NCI-H460 (cell line): ENCODE results near the gene TEAD1. TPM values are rescaled to one million over a fixed set of nuclear protein-coding genes. Genes with fewer than 3 reads are reported as not detected.

Experiments used
- DNase-seq: peaks from one replicate; pipeline ENCODE4 v3.0.0-alpha.2; 2016; ENCODE audit warnings: low read depth; ENCODE audit errors: extremely low read depth
- total RNA-seq: library from RNA; depleted of rRNA; stranded (reverse); fragments of >200 nt; shearing (Covaris generic); gene quantifications from 2 replicates; pipeline ENCODE4 v1.2.3, GENCODE V29; 2014

TEAD1 gene
- total RNA-seq, 1 experiment from 2014 or later, result 123 TPM

DNA sequence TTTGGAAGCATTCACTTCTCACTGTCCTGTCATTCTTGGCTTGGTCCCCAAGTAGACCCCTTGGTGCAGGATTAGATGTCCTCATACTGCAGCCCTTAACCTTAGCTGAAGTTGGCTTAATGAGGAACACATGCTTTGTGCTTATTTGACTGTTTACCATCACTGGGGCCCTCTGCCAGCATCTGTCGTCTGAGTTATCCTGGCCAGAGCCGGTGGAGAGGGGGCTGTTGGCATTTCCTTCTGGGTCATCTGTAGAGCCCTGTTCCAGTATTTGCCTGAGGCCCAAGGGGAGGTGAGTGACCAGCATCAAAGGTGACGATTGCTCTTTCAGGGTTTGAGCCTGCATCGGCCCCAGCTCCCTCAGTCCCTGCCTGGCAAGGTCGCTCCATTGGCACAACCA lies 208.4 kb downstream of the TEAD1 start:
- no peak for DNase-seq

DNA sequence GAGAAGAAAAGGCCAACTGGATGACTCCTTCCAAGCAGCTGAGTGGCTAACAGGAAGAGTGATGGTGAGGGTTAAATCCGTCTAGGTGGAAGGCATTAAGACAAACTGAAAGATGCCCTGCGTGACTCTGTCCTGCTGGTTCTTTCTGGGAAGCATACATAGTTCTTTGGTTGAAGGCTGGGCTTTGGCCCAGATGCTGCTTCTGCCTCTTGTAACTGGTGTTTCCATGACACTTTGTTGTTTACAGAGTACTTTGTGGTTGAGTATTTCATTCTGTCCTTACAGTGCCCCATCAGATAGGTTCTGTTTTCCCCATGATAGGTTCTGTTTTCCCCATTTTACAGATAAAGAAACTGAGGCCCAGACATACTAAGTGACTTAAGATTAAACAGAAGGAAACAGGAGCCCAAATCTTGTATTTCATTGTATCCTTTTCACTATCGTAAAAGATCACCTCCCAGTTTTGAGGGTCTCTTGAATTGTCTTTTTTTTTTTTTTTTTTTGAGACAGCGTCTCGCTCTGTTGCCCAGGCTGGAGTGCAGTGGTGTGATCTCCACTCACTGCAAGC lies 210.6 kb downstream of the TEAD1 start:
- DNase-seq, result no peak

GRCh38 chr11:12885717-12886239 lies 211.6 kb downstream of the TEAD1 start:
- no peak for DNase-seq

- DNase-seq, result no peak
Measured at GRCh38 chr11:12886508-12886907, 212.3 kb downstream of the TEAD1 start.

DNA sequence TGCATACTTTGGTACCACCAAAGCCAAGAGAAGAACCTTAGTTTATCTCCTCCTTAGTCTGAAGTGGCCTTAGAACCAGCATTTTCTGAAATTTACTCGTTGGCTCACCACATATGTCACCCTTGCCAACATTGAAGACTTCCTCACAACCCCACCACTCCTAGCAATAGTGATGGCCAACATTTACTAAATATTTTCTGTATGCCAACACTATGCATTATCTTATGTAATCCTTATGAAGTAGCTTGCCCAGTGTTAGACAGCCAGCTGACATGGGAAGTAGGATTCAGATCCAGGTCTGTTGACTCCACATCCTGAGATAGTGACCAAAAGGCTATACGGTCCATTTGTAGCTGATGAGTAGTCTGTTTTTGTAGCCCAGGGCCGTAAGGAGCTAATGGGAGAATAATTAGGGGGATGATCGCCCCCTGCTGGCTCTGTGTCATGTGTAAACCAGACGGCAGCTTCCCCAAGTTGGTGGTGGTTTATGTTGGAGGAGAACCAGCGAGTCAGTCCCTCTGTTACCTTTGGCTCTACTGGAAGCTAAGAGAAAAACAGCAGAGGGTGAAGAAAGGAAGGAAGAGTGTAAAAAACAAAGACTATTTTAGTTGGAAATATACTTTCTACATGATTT lies 214.4 kb downstream of the TEAD1 start:
- peak; percentile 64 for DNase-seq

DNA sequence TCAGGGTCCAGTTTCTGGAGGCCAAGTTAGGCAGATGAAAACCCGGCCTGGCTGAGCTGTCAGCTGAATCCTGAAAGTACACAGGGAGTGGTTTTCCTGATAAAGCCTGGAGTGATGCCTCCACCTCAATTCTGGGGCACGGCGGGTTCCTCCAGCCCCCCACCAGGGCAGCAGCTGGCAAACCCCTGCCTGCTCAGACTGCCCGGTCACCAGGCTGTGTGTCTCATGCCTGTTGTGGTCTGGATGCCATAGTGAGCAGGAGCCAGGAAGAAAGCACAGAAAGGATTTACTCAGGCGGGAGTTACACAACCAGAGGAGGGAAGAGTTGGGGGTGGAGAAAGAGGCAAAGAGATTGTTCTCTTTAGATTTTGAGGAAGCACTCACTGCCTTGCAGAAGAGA lies 215.0 kb downstream of the TEAD1 start:
- DNase-seq, result no peak

GRCh38 chr11:12890476-12890875 lies 216.3 kb downstream of the TEAD1 start:
- DNase-seq, result no peak

GRCh38 chr11:12893787-12894672 lies 219.8 kb downstream of the TEAD1 start:
- peak; percentile 18 for DNase-seq

GRCh38 chr11:12897390-12897789 lies 223.2 kb downstream of the TEAD1 start:
- DNase-seq, result no peak

- no peak for DNase-seq
Measured at GRCh38 chr11:12897867-12898266, 223.6 kb downstream of the TEAD1 start.

DNA sequence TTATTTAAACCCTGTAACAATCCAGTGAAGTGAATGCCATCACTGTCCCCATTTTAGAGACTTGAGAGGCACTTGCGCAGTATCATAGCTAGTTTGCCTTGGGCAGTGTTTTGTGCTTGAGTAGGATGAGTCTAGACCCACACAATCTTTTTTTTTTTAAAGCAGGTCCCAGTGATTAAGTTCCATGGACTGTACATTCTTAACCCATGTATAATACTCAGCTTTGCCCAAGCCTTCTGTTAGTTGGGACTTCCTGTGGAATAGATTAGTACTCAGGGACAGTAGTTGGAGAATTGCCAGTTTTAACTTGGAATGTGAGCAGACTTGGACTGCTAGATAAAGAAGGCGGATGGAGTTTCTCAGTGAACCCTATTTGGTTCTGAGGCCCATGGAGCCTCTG lies 226.3 kb downstream of the TEAD1 start:
- no peak for DNase-seq

GRCh38 chr11:12901272-12901671 lies 227.1 kb downstream of the TEAD1 start:
- no peak for DNase-seq

- DNase-seq, result no peak
Measured at GRCh38 chr11:12901874-12902481, 227.8 kb downstream of the TEAD1 start.

GRCh38 chr11:12902791-12903486 lies 228.7 kb downstream of the TEAD1 start:
- no peak for DNase-seq

GRCh38 chr11:12905435-12905834 lies 231.2 kb downstream of the TEAD1 start:
- DNase-seq, result no peak

GRCh38 chr11:12906501-12906900 lies 232.3 kb downstream of the TEAD1 start:
- DNase-seq, result no peak

- no peak for DNase-seq
Measured at GRCh38 chr11:12909879-12910278, 235.7 kb downstream of the TEAD1 start.

GRCh38 chr11:12914400-12914912 lies 240.2 kb downstream of the TEAD1 start:
- DNase-seq, result peak; percentile 7

DNA sequence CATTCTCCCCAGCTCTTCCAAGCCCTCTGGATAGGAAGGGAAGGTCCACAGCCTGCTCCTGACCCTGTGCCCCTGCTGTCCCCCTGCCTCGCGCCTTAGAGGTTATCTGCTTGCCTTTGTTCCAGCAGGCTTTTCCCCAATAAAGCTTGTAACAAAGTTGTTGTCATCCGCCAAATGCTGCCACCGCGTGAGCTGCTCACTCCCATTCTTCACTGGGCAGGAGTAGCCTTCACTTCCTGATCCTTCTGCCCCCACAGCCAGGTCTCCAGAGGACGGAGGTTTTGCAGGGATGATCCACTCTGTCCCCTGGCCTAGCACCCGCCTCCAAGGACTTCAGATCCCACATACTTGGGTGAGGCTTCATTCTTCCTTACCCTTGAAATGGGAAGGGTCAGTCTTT lies 240.9 kb downstream of the TEAD1 start:
- DNase-seq, result no peak

- DNase-seq, result no peak
Measured at GRCh38 chr11:12917822-12918221, 243.6 kb downstream of the TEAD1 start.
